H1 (cell line): Measurements from ENCODE around the gene KIZ. TPM values are rescaled to one million over a fixed set of nuclear protein-coding genes. Genes with fewer than 3 reads are reported as not detected.

Experiments
- CTCF ChIA-PET: fragments of 300-600 bp; sonication (Branson Sonifier 250); formaldehyde crosslinking; loops from one replicate; lab custom pipeline; 2021; ENCODE audit not compliant: partially characterized antibody; lab: Charles Lee
- POLR2A ChIA-PET: fragments of 300-600 bp; sonication (Branson Sonifier 250); formaldehyde crosslinking; loops from one replicate; lab custom pipeline; 2021; ENCODE audit warnings: inconsistent platforms; ENCODE audit not compliant: partially characterized antibody; lab: Charles Lee
- DNase-seq, 2 experiments: peaks; one replicate each; pipeline versions ENCODE4 v3.0.0 to v3.0.0-alpha.2; 2010 to 2022; ENCODE audit warnings: low spot score in 2 of 2, low read depth in 1 of 2, mixed read lengths in 1 of 2
- FAIRE-seq: peaks from 2 replicates; lab custom pipeline; 2011; peaks lifted over from hg19 to GRCh38; lab: Jason Lieb, UNC
- H2AFZ ChIP-seq: 2 replicates; pipeline ENCODE4 v1.8.1; 2012; ENCODE audit warnings: low read length, inconsistent platforms
- H2AK5ac ChIP-seq: 2 replicates; pipeline ENCODE4 v1.6.1; 2013; ENCODE audit warnings: low read depth, low read length
- H2BK120ac ChIP-seq: replicated peaks from 2 replicates; pipeline ENCODE3; 2013; ENCODE audit warnings: low read depth, low read length, inconsistent platforms
- H2BK12ac ChIP-seq: 2 replicates; pipeline ENCODE4 v1.6.1; 2013; ENCODE audit warnings: low read depth, low read length
- H2BK15ac ChIP-seq: 2 replicates; pipeline ENCODE4 v1.6.1; 2013; ENCODE audit warnings: low read length
- H2BK20ac ChIP-seq: 2 replicates; pipeline ENCODE4 v1.6.1; 2013; ENCODE audit warnings: low read length
- H2BK5ac ChIP-seq: 2 replicates; pipeline ENCODE4 v1.6.1; 2013; ENCODE audit warnings: low read depth, low read length
- H3K14ac ChIP-seq: 2 replicates; pipeline ENCODE4 v1.6.1; 2013; ENCODE audit warnings: inconsistent platforms; ENCODE audit not compliant: insufficient read length
- H3K18ac ChIP-seq: 2 replicates; pipeline ENCODE4 v1.6.1; 2013; ENCODE audit warnings: low read length; ENCODE audit errors: extremely low read depth
- H3K23ac ChIP-seq: 2 replicates; pipeline ENCODE4 v1.6.1; 2013; ENCODE audit warnings: inconsistent platforms; ENCODE audit not compliant: insufficient read length
- H3K23me2 ChIP-seq: 2 replicates; pipeline ENCODE4 v1.6.1; 2013; ENCODE audit warnings: low read depth, low read length
- H3K27ac ChIP-seq: 2 replicates; pipeline ENCODE4 v1.6.1; 2011; ENCODE audit warnings: low read depth, low read length, inconsistent platforms
- H3K27me3 ChIP-seq, 4 experiments: replicated peaks in 1 of 4; 1 replicate in 1 of 4; 2 replicates in 3 of 4; pipeline versions ENCODE4 v1.6.1 to v1.8.1; 2011 to 2013; ENCODE audit warnings: low read length in 3 of 4, mild to moderate bottlenecking in 3 of 4, inconsistent platforms in 2 of 4, mixed read lengths in 2 of 4, moderate library complexity in 1 of 4; ENCODE audit not compliant: control insufficient read depth in 3 of 4, insufficient read depth in 3 of 4; ENCODE audit errors: extremely low read depth in 1 of 4
- H3K36me3 ChIP-seq, 4 experiments: 2 replicates each; pipeline versions ENCODE4 v1.6.1 to v1.8.1; 2011 to 2013; ENCODE audit warnings: mild to moderate bottlenecking in 4 of 4, low read length in 3 of 4, moderate library complexity in 2 of 4, control low read depth in 1 of 4, inconsistent platforms in 1 of 4; ENCODE audit not compliant: insufficient read depth in 4 of 4, control insufficient read depth in 2 of 4
- H3K4ac ChIP-seq: replicated peaks from 2 replicates; pipeline ENCODE3; 2013; ENCODE audit warnings: low read length, low read depth, mixed read lengths, inconsistent platforms; ENCODE audit not compliant: insufficient read length
- H3K4me1 ChIP-seq, 4 experiments: replicated peaks in 1 of 4; 1 replicate in 1 of 4; 2 replicates in 3 of 4; pipeline versions ENCODE4 v1.6.1 to v1.8.1; 2011 to 2013; ENCODE audit warnings: low read length in 3 of 4, inconsistent platforms in 2 of 4, mixed read lengths in 1 of 4; ENCODE audit not compliant: insufficient read depth in 4 of 4, control insufficient read depth in 3 of 4
- H3K4me2 ChIP-seq, 2 experiments: 2 replicates each; pipeline versions ENCODE4 v1.6.1 to v1.8.1; 2011 to 2013; ENCODE audit warnings: low read depth in 2 of 2, low read length in 2 of 2, control low read depth in 1 of 2, inconsistent platforms in 1 of 2, mild to moderate bottlenecking in 1 of 2; ENCODE audit not compliant: insufficient read depth in 1 of 2
- H3K4me3 ChIP-seq, 4 experiments: fragments of 200-600, 300-600 bp in 1 of 4; sonication (generic), shearing (Covaris generic), sonication (Bioruptor Twin) in 1 of 4; 2 replicates each; pipeline versions ENCODE4 v1.5.1 to v1.8.1; 2011 to 2016; ENCODE audit warnings: low read length in 4 of 4, low read depth in 3 of 4, control low read depth in 2 of 4, inconsistent platforms in 2 of 4, mild to moderate bottlenecking in 2 of 4, mixed read lengths in 1 of 4, moderate library complexity in 1 of 4; ENCODE audit not compliant: insufficient read depth in 2 of 4; ENCODE audit errors: extremely low read depth in 1 of 4
- H3K56ac ChIP-seq: replicated peaks from 2 replicates; pipeline ENCODE3; 2013; ENCODE audit warnings: low read depth, mild to moderate bottlenecking, mixed read lengths, low read length, inconsistent platforms; ENCODE audit not compliant: insufficient read length
- H3K79me1 ChIP-seq: 2 replicates; pipeline ENCODE4 v1.6.1; 2013; ENCODE audit warnings: low read depth, low read length, control low read depth
- H3K79me2 ChIP-seq, 2 experiments: 2 replicates each; pipeline versions ENCODE4 v1.6.1 to v1.8.1; 2012 to 2013; ENCODE audit warnings: low read length in 2 of 2, mild to moderate bottlenecking in 2 of 2, inconsistent platforms in 1 of 2; ENCODE audit not compliant: insufficient read depth in 2 of 2, control insufficient read depth in 1 of 2
- H3K9ac ChIP-seq, 4 experiments: replicated peaks in 1 of 4; 1 replicate in 1 of 4; 2 replicates in 3 of 4; pipeline versions ENCODE4 v1.6.1 to v1.8.1; 2011 to 2013; ENCODE audit warnings: low read depth in 3 of 4, low read length in 3 of 4, control low read depth in 2 of 4, mild to moderate bottlenecking in 2 of 4, moderate library complexity in 2 of 4, inconsistent platforms in 1 of 4; ENCODE audit errors: extremely low read depth in 1 of 4
- H3K9me3 ChIP-seq, 2 experiments: 2 replicates each; pipeline versions ENCODE4 v1.6.1 to v1.8.1; 2012 to 2013; ENCODE audit warnings: mild to moderate bottlenecking in 2 of 2, moderate library complexity in 2 of 2, control low read depth in 1 of 2, inconsistent platforms in 1 of 2, low read depth in 1 of 2, low read length in 1 of 2, mixed read lengths in 1 of 2; ENCODE audit not compliant: insufficient read depth in 2 of 2
- H4K20me1 ChIP-seq, 2 experiments: replicated peaks in 1 of 2; 2 replicates each; pipeline versions ENCODE3 to v1.8.1; 2011 to 2013; ENCODE audit warnings: inconsistent platforms in 2 of 2, low read length in 2 of 2, mild to moderate bottlenecking in 1 of 2; ENCODE audit not compliant: insufficient read depth in 2 of 2, control insufficient read depth in 1 of 2
- H4K5ac ChIP-seq: 2 replicates; pipeline ENCODE4 v1.6.1; 2013; ENCODE audit warnings: low read length, low read depth, mixed read lengths, inconsistent platforms; ENCODE audit not compliant: insufficient read length
- H4K8ac ChIP-seq: 2 replicates; pipeline ENCODE4 v1.8.0; 2013; ENCODE audit warnings: mild to moderate bottlenecking, moderate library complexity, low read length, inconsistent platforms; ENCODE audit not compliant: insufficient read depth; ENCODE audit errors: extremely low read depth
- H4K91ac ChIP-seq: replicated peaks from 2 replicates; pipeline ENCODE3; 2013; ENCODE audit warnings: low read length, mixed read lengths, inconsistent platforms; ENCODE audit not compliant: insufficient read length
- CTBP2 ChIP-seq: IDR thresholded peaks from 2 replicates; pipeline ENCODE4 v1.7.0; 2011; ENCODE audit warnings: borderline replicate concordance, mild to moderate bottlenecking, moderate library complexity, mixed read lengths, low read length; ENCODE audit not compliant: insufficient read depth, insufficient read length
- MAFK ChIP-seq: IDR thresholded peaks from 2 replicates; pipeline ENCODE4 v1.6.1; 2012; ENCODE audit warnings: low read depth, mild to moderate bottlenecking, improper control_type of control experiment, low read length
- NANOG ChIP-seq: IDR thresholded peaks from 2 replicates; pipeline ENCODE4 v1.6.1; 2011; ENCODE audit warnings: low read length, low read depth, mild to moderate bottlenecking, inconsistent platforms; ENCODE audit not compliant: insufficient read depth, poor library complexity, severe bottlenecking
- POU5F1 ChIP-seq: IDR thresholded peaks from 2 replicates; pipeline ENCODE4 v1.6.1; 2011; ENCODE audit warnings: low read depth, mild to moderate bottlenecking, low read length, moderate library complexity
- SP1 ChIP-seq: IDR thresholded peaks from 2 replicates; pipeline ENCODE4 v1.6.1; 2011; ENCODE audit warnings: low read depth, low read length
- SRF ChIP-seq: IDR thresholded peaks from 2 replicates; pipeline ENCODE4 v1.6.1; 2011; ENCODE audit warnings: mild to moderate bottlenecking, low read depth, low read length, moderate library complexity
- TEAD4 ChIP-seq: IDR thresholded peaks from 2 replicates; pipeline ENCODE4 v1.6.1; 2012; ENCODE audit warnings: low read depth, low read length, inconsistent platforms, mixed read lengths
- WGBS, 2 experiments: shearing (Covaris generic) in 1 of 2; methylation state at CpG; one replicate each; pipeline versions ENCODE4 v1.1.6 to v1.1.7; 2013 to 2015; ENCODE audit warnings: low lambda C conversion rate in 2 of 2, mixed read lengths in 2 of 2, inconsistent platforms in 1 of 2, low coverage in 1 of 2, missing lambda C conversion rate in 1 of 2; ENCODE audit not compliant: insufficient replicate concordance in 2 of 2, insufficient coverage in 1 of 2, insufficient read length in 1 of 2; ENCODE audit errors: extremely low coverage in 1 of 2, missing lambda C conversion rate in 1 of 2; 5-methylcytosine and 5-hydroxymethylcytosine counted together
- polyA plus RNA-seq, 7 experiments: library from polyadenylated mRNA; depleted of rRNA in 3 of 7; stranded (reverse) in 5 of 7; unstranded in 2 of 7; fragments of >200 nt in 5 of 7; fragments of 200-250 nt in 2 of 7; gene quantifications; 1 replicate in 5 of 7; 2 replicates in 1 of 7; 4 replicates in 1 of 7; pipeline versions ENCODE4 v1.2.1 to v1.2.3, GENCODE V29; 2011 to 2013; ENCODE audit warnings: missing spikeins in 2 of 7, mixed read lengths in 2 of 7
- total RNA-seq: library from RNA; stranded (reverse); fragmentation: NEBNext Ultra II Directional; extraction: Animal tissue kit (Norgen Biotek cat#: 25700); gene quantifications from 2 replicates; pipeline ENCODE4 v1.2.1, GENCODE V29; 2021

KIZ gene
- total and polyA plus RNA-seq, 2 of the 8 experiments (the other 6 are each of a cell fraction or from before 2014, with no cell fraction given): 13.0 to 51.7 TPM

DNA sequence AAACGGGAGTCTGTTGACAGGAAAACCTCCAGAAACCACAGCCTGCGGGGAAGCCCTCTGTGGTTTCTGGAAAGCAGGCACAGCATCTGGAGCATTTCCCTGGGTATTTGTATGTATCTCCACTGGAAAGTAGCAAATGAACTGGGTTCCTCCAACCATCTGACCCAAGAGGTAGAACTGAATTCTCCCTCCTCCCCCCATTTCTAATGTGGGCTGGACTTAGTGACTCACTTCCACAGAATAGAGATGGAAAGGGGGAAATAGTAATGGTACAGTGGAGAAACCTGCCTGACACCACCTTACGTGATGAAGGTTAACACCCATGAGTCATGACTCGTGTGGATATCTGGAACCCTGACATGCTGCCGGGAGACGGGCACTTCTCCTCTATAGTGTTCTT, 125.4 kb downstream of the KIZ start:
- Histone ChIP-seq H3K23me2 (no peaks in the 10 kb centered on the region), H4K20me1 (no peaks in the 10 kb centered on the region), H3K4me2 (no peak overlapping the region), H3K27me3 (no peaks in the 10 kb centered on the region), H3K56ac (no peak overlapping the region), H3K9ac (no peak overlapping the region), H3K9me3 (peaks cover 0 to 3% of the 10 kb centered on the region in 2 experiments; a peak in 2 of 4 replicates), H3K4me3 (no peak overlapping the region), H3K4me1 (no peaks in the 10 kb centered on the region), H3K18ac (no peak overlapping the region), H3K23ac (no peak overlapping the region), H2AK5ac (no peak overlapping the region), H2BK120ac (no peak overlapping the region), H3K14ac (no peak overlapping the region), H4K8ac (no peak overlapping the region), H3K27ac (no peak overlapping the region), H3K79me1 (no peaks in the 10 kb centered on the region), H2BK12ac (no peak overlapping the region), H3K4ac (no peak overlapping the region), H2BK15ac (no peak overlapping the region), H2BK5ac (no peak overlapping the region), H2BK20ac (no peak overlapping the region), H3K36me3 (0 out of 8 replicates have a peak, but pooled peaks cover 0 to under 1% (median 0%) of the 10 kb centered on the region in 4 experiments), H4K91ac (no peak overlapping the region), H2AFZ (no peak overlapping the region), H4K5ac (no peak overlapping the region), H3K79me2 (no peaks in the 10 kb centered on the region)
- TF ChIP-seq POU5F1 (no peak), TEAD4 (no peak), MAFK (no peak), SRF (no peak), CTBP2 (no peak), NANOG (no peak), SP1 (no peak)
- CTCF ChIA-PET: interaction anchor here (0.6 to 2.6 kb wide), 3 partner anchors 9 to 101 kb away, joined by 3 to 14 read pairs (median 4); no protein-coding TSS in a partner anchor
- POLR2A ChIA-PET: no interaction called here
- WGBS, 2 experiments: 80% methylated on average over 6 of the region's 6 CpGs; no CpG with 5 or more reads in 1 of the 2 experiments
- FAIRE-seq (no peak), DNase-seq (no peak)
